SU-DHL-6 (cell line): Measurements from ENCODE around the gene PDK4.

ENCODE experiments used
- H2AFZ ChIP-seq: fragments of 200-600 bp; sonication (generic); 2 replicates; pipeline ENCODE4 v1.6.1; 2014; ENCODE audit warnings: low read depth, mild to moderate bottlenecking, moderate library complexity, mixed read lengths, antibody characterized with exemption, low read length; ENCODE audit not compliant: severe bottlenecking
- H3F3A ChIP-seq: fragments of 200-600 bp; shearing (Covaris generic); 2 replicates; pipeline ENCODE4 v1.6.0; 2016; ENCODE audit warnings: antibody characterized with exemption, mild to moderate bottlenecking; ENCODE audit not compliant: insufficient read depth
- H3K27ac ChIP-seq: fragments of 200-600 bp; sonication (generic); 2 replicates; pipeline ENCODE4 v1.5.1; 2016; ENCODE audit warnings: low read depth, mild to moderate bottlenecking, low read length, moderate library complexity, mixed read lengths
- H3K27me3 ChIP-seq: fragments of 200-600 bp; sonication (generic), shearing (Covaris generic); 2 replicates; pipeline ENCODE4 v1.6.0; 2014; ENCODE audit warnings: mild to moderate bottlenecking, low read length
- H3K36me3 ChIP-seq: fragments of 200-600 bp; sonication (generic); 2 replicates; pipeline ENCODE4 v1.6.1; 2014; ENCODE audit warnings: mild to moderate bottlenecking, low read length, mixed read lengths
- H3K4me2 ChIP-seq: fragments of 300-600, 200-600 bp; shearing (Covaris generic), sonication (generic); 2 replicates; pipeline ENCODE4 v1.6.0; 2014; ENCODE audit warnings: low read length, low read depth, mild to moderate bottlenecking; ENCODE audit not compliant: poor library complexity, severe bottlenecking
- H3K4me3 ChIP-seq: fragments of 200-600 bp; sonication (generic); 2 replicates; pipeline ENCODE4 v1.5.1; 2014; ENCODE audit warnings: antibody characterized with exemption, low read length, mild to moderate bottlenecking, mixed read lengths; ENCODE audit not compliant: insufficient read depth, poor library complexity, severe bottlenecking
- H3K79me2 ChIP-seq: fragments of 200-600 bp; sonication (generic); 2 replicates; pipeline ENCODE4 v1.6.1; 2014; ENCODE audit warnings: mild to moderate bottlenecking, low read length, moderate library complexity; ENCODE audit not compliant: insufficient read depth
- H3K9ac ChIP-seq: fragments of 200-600 bp; sonication (generic); 2 replicates; pipeline ENCODE4 v1.7.0; 2014; ENCODE audit warnings: mild to moderate bottlenecking, low read length
- H3K9me2 ChIP-seq: fragments of 200-600 bp; sonication (generic); replicated peaks from 2 replicates; pipeline ENCODE4 v1.6.1; 2014; ENCODE audit warnings: low read length; ENCODE audit not compliant: insufficient read depth
- H3K9me3 ChIP-seq: fragments of 200-600 bp; sonication (generic); 2 replicates; pipeline ENCODE4 v1.6.1; 2014; ENCODE audit warnings: low read length, mixed read lengths; ENCODE audit not compliant: insufficient read depth
- H4K20me1 ChIP-seq: fragments of 200-600 bp; sonication (generic); 2 replicates; pipeline ENCODE4 v1.6.1; 2014; ENCODE audit warnings: low read depth, mild to moderate bottlenecking, antibody characterized with exemption, low read length, moderate library complexity, mixed read lengths
- CTCF ChIP-seq: fragments of 200-600 bp; sonication (generic); IDR thresholded peaks from one replicate; pipeline ENCODE4 v1.5.1; 2017; ENCODE audit warnings: antibody characterized with exemption, mild to moderate bottlenecking, low read length, moderate library complexity; ENCODE audit not compliant: insufficient read depth, poor library complexity, severe bottlenecking
- EZH2phosphoT487 ChIP-seq: fragments of 200-600 bp; sonication (generic), shearing (Covaris generic); conservative IDR thresholded peaks from 2 replicates; pipeline ENCODE4 v1.6.1; 2018; ENCODE audit warnings: mild to moderate bottlenecking, antibody characterized with exemption, low read length, moderate library complexity, mixed read lengths

PDK4 gene

GRCh38 chr7:95584769-95585425, 11.4 kb downstream of the PDK4 start:
- H3K27me3 ChIP-seq = no peaks in the 10 kb centered on the region
- H2AFZ ChIP-seq = no peak overlapping the region
- TF ChIP-seq CTCF = no peak
- TF ChIP-seq EZH2phosphoT487 = no peak
- H4K20me1 ChIP-seq = no peaks in the 10 kb centered on the region
- H3K79me2 ChIP-seq = no peaks in the 10 kb centered on the region
- H3K36me3 ChIP-seq = no peaks in the 10 kb centered on the region
- no peak overlapping the region for H3K27ac ChIP-seq
- no peaks in the 10 kb centered on the region for H3F3A ChIP-seq
- H3K9ac ChIP-seq = no peak overlapping the region
- H3K4me3 ChIP-seq = no peak overlapping the region
- no peaks in the 10 kb centered on the region for H3K9me2 ChIP-seq
- no peak overlapping the region for H3K4me2 ChIP-seq
- H3K9me3 ChIP-seq = no peaks in the 10 kb centered on the region

DNA sequence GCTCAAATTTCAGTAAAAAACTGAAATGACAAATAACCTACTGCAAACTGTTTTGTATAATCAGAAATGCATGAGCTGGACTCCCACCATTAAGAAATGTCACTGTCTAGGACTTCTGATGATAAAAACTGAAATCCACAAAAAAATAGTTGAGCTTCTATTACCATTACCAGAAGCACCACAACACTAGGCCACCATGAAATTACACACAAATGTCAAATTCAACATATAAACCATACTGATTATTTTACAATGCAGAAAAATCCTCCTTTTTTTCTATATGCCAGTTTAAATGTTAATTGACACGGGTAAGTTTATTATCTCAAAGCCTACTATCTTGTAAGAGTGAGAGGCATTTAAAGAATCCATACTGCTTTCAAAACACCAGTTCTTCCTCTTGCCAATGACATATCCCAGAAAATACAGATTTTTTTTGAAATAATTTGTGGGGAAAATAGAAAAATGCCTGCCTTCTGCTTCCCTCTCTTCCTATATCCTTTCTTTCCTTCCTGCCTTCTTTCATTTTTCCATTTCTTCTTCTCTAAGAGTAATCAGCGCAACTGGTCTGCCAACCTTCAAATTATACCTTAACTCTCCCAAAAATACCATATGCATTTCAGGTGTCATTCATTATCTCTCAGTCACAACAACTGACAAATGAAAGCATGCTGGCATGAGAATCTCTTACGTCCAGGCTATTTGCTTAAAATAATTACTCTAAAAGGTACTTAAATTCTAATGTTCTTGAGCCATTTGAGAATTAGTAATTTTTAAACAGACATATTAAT, 12.3 kb downstream of the PDK4 start:
- Histone ChIP-seq H3K9ac (no peak overlapping the region), H3F3A (no peaks in the 10 kb centered on the region)

DNA sequence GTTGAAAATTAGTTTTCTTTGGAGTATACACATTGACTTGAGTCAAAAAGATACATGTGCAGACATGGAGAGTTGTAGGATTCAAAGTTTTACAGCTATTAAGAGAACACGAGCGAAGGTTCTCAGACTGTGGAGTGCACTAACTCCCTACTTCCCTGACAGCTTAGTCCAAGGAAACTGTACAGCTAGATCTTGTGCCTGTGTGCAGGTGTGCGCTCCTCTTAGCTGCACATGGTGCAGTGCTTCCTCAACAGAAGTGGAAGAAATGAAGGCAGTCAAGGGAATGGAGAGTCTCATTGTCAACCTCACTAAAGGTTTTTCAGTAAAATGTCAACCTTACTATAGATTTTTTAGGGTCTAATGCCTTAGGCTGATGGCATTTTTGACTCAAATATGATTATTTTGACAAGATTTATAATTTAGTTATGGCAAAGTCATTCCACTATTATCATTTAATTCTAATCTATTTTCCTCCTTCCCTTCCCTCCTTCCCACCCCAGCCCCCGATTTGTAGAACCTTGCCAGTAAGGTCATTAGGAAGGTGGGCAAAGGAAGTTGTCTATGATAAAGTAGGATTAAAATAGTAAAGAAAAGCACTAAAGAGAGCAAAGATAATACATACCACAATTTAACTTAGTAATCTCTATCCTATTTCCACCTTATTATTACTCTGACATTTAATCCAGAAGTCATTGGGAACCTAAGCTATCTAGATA, 13.6 kb downstream of the PDK4 start:
- no peak overlapping the region for H3K27ac ChIP-seq
- H3K9me2 ChIP-seq = no peaks in the 10 kb centered on the region
- H3K36me3 ChIP-seq = no peaks in the 10 kb centered on the region
- H3K4me2 ChIP-seq = no peak overlapping the region
- TF ChIP-seq CTCF (no peak), EZH2phosphoT487 (no peak)
- no peak overlapping the region for H3K4me3 ChIP-seq
- no peak overlapping the region for H2AFZ ChIP-seq
- no peaks in the 10 kb centered on the region for H3K9me3 ChIP-seq
- H3F3A ChIP-seq = no peaks in the 10 kb centered on the region
- H3K9ac ChIP-seq = no peak overlapping the region
- no peaks in the 10 kb centered on the region for H3K27me3 ChIP-seq
- no peaks in the 10 kb centered on the region for H4K20me1 ChIP-seq
- H3K79me2 ChIP-seq = no peaks in the 10 kb centered on the region

More for the DNA sequence above, 12.3 kb downstream of the PDK4 start:
- Histone ChIP-seq H2AFZ (no peak overlapping the region), H3K27ac (no peak overlapping the region), H3K4me3 (no peak overlapping the region), H3K36me3 (no peaks in the 10 kb centered on the region), H3K9me2 (no peaks in the 10 kb centered on the region), H3K27me3 (no peaks in the 10 kb centered on the region), H3K79me2 (no peaks in the 10 kb centered on the region), H3K9me3 (no peaks in the 10 kb centered on the region), H4K20me1 (no peaks in the 10 kb centered on the region), H3K4me2 (no peak overlapping the region)
- TF ChIP-seq EZH2phosphoT487 = no peak
- TF ChIP-seq CTCF = no peak
